ENCODE data around the gene TMEM190. TPM values are rescaled to one million over a fixed set of nuclear protein-coding genes. Genes with fewer than 3 reads are reported as not detected.

The TMEM190 gene
- total and polyA plus RNA-seq, 2 of the 8 experiments (the other 6 are each of a cell fraction or from before 2014, with no cell fraction given) = 1.6 TPM; not detected in 1

- FAIRE-seq (no peak), DNase-seq (ENCODE audit: low read depth in 1 of 2, low spot score in 2 of 2) (no peak)
- Histone ChIP-seq H3K14ac (ENCODE audit: insufficient read length) (no peak overlapping the region), H2BK15ac (ENCODE audit: low read length) (no peak overlapping the region), H2BK12ac (ENCODE audit: low read depth, low read length) (no peak overlapping the region), H3K79me2 (ENCODE audit: control insufficient read depth in 1 of 2, insufficient read depth in 2 of 2, low read length in 2 of 2) (peaks cover 12 to 33% of the 10 kb centered on the region in 2 experiments), H3K79me1 (ENCODE audit: low read depth, low read length) (peaks cover 13% of the 10 kb centered on the region), H2BK120ac (replicated peaks; ENCODE audit: low read depth, low read length) (no peak overlapping the region), H4K91ac (replicated peaks; ENCODE audit: insufficient read length, low read length) (no peak overlapping the region), H4K8ac (ENCODE audit: extremely low read depth, insufficient read depth, low read length) (no peak overlapping the region), H4K20me1 (replicated peaks in 1 of 2; ENCODE audit: control insufficient read depth in 1 of 2, insufficient read depth in 2 of 2, low read length in 2 of 2) (peaks cover 39 to 42% of the 10 kb centered on the region in 2 experiments), H3K9ac (replicated peaks in 1 of 4; ENCODE audit: extremely low read depth in 1 of 4, low read depth in 3 of 4, low read length in 3 of 4) (no peak overlapping the region), H3K4ac (replicated peaks; ENCODE audit: insufficient read length, low read depth, low read length) (no peak overlapping the region), H3K18ac (ENCODE audit: extremely low read depth, low read length) (no peak overlapping the region), H2BK20ac (ENCODE audit: low read length) (no peak overlapping the region), H3K23ac (ENCODE audit: insufficient read length) (no peak overlapping the region), H2AFZ (ENCODE audit: low read length) (no peak overlapping the region), H3K36me3 (ENCODE audit: control insufficient read depth in 2 of 4, insufficient read depth in 4 of 4, low read length in 3 of 4) (peaks cover 27 to 63% (median 50%) of the 10 kb centered on the region in 4 experiments), H3K4me1 (replicated peaks in 1 of 4; ENCODE audit: control insufficient read depth in 3 of 4, insufficient read depth in 4 of 4, low read length in 3 of 4) (peaks cover 0 to 15% (median 8%) of the 10 kb centered on the region in 4 experiments; a peak in 6 of 7 replicates), H2BK5ac (ENCODE audit: low read depth, low read length) (no peak overlapping the region), H4K5ac (ENCODE audit: insufficient read length, low read depth, low read length) (no peak overlapping the region), H3K23me2 (ENCODE audit: low read depth, low read length) (peaks cover 13% of the 10 kb centered on the region), H3K27me3 (replicated peaks in 1 of 4; ENCODE audit: control insufficient read depth in 3 of 4, extremely low read depth in 1 of 4, insufficient read depth in 3 of 4, low read length in 3 of 4) (no peaks in the 10 kb centered on the region), H2AK5ac (ENCODE audit: low read depth, low read length) (no peak overlapping the region), H3K4me2 (ENCODE audit: insufficient read depth in 1 of 2, low read depth in 2 of 2, low read length in 2 of 2) (no peak overlapping the region), H3K4me3 (ENCODE audit: extremely low read depth in 1 of 4, insufficient read depth in 2 of 4, low read depth in 3 of 4, low read length in 4 of 4) (no peak overlapping the region), H3K56ac (replicated peaks; ENCODE audit: insufficient read length, low read depth, low read length) (no peak overlapping the region), H3K9me3 (ENCODE audit: insufficient read depth in 2 of 2, low read depth in 1 of 2, low read length in 1 of 2) (no peaks in the 10 kb centered on the region), H3K27ac (ENCODE audit: low read depth, low read length) (no peak overlapping the region)
- 76% methylated on average over 2 of the region's 2 CpGs; no CpG with 5 or more reads in 1 of the 2 experiments for WGBS, 2 experiments (ENCODE audit: extremely low coverage in 1 of 2, insufficient coverage in 1 of 2, insufficient read length in 1 of 2, insufficient replicate concordance in 2 of 2, low coverage in 1 of 2, low lambda C conversion rate in 2 of 2, missing lambda C conversion rate in 1 of 2)
- ChIA-PET POLR2A (ENCODE audit: partially characterized antibody) (interaction anchor here (0.8 to 34.6 kb wide), 12 partner anchors 8 to 313 kb away, joined by 3 to 874 read pairs (median 3); partner anchors contain the start of genes RPL28, SSC5D, TMEM238 and UBE2S), CTCF (ENCODE audit: partially characterized antibody) (interaction anchor here (0.8 to 5.6 kb wide), 5 partner anchors 13 to 61 kb away, joined by 3 to 39 read pairs (median 5); no protein-coding TSS in a partner anchor)
- TF ChIP-seq MAX (IDR thresholded peaks at IDR 0.05) (no peak), SAP30 (IDR thresholded peaks at IDR 0.05; ENCODE audit: insufficient read depth, insufficient replicate concordance, low read length) (no peak), EGR1 (IDR thresholded peaks at IDR 0.05; ENCODE audit: borderline replicate concordance, low read depth, low read length) (no peak), CTBP2 (IDR thresholded peaks at IDR 0.05; ENCODE audit: borderline replicate concordance, insufficient read depth, insufficient read length, low read length) (no peak), SP4 (IDR thresholded peaks at IDR 0.05; ENCODE audit: low read length) (no peak), KDM4A (IDR thresholded peaks at IDR 0.05; ENCODE audit: low read depth, low read length, severe bottlenecking) (no peak), JUND (IDR thresholded peaks at IDR 0.05; ENCODE audit: low read length) (no peak), SIN3A (conservative IDR thresholded peaks at IDR 0.05 in 1 of 2, IDR thresholded peaks at IDR 0.05 in 1 of 2; ENCODE audit: low read depth in 1 of 2, low read length in 2 of 2) (no peak), KDM1A (IDR thresholded peaks at IDR 0.05; ENCODE audit: borderline replicate concordance, low read length) (no peak)
These were observed 25.9 kb downstream of the TMEM190 start for GRCh38 chr19:55402509-55402908.
